ENCODE measurements around the gene PTGIR.

Gene PTGIR, protein sequence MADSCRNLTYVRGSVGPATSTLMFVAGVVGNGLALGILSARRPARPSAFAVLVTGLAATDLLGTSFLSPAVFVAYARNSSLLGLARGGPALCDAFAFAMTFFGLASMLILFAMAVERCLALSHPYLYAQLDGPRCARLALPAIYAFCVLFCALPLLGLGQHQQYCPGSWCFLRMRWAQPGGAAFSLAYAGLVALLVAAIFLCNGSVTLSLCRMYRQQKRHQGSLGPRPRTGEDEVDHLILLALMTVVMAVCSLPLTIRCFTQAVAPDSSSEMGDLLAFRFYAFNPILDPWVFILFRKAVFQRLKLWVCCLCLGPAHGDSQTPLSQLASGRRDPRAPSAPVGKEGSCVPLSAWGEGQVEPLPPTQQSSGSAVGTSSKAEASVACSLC

DNA sequence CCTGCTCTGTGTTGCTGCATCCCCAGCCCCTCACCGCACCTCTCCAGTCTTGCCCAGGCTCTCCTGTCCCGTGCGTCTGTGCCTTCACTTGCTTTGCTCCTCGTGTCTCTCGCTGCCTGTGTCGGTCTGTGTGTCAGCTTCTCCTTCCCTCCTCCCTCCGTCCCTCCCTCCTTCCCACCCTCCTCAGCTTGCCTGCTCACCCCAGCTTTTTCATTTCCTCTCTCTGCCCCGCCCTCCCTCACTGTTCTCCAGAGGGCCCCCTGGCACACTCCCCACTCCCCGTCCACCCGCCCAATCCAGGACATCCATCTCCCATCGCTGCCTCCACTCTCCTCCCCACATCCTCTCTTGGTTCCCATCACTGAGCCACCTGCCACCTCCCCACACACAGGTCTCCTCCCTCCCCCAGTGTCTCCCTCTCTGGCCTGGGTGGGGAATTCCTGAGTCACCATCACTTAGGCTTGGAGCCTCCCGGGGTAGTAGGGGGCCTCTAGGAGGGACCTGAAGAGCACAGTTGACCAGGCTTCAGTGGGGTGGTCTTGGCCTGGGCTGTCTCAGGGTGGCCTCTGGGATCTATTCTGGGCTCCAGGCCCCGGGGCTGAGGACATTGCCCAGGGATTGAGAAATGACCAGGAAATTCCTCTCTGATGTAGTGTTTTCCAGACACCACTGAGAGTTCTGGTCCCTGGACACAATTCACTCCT lies at the start of gene PTGIR:
PTGIR (minus strand) TSS at position 132 of the 704 bp plus-strand sequence. CDS start 864 bp downstream, outside the sequence.
- DNase-seq, result no peak

- no peak for DNase-seq
Observed at GRCh38 chr19:46670813-46671212, 45.9 kb upstream of the PTGIR start.

GRCh38 chr19:46668662-46669061 lies 43.8 kb upstream of the PTGIR start:
- no peak for DNase-seq

DNA sequence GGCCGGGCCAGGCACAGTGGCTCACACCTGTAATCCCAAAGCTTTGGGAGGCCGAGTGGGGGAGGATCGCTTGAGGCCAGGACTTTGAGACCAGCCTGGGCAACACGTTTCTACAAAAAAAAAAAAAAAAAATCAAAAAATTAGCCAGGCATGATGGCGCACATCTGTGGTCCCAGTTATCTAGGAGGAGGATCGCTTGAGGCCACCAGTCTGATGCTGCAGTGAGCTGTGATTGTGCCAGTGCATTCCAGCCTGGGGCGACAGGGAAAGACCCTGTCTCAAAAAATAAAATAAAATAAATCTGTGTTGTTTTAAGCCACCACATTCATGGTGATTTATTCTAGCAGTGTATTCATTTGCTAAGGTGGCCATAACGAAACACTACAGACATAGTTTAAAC lies 40.2 kb upstream of the PTGIR start:
- DNase-seq, result no peak

DNA sequence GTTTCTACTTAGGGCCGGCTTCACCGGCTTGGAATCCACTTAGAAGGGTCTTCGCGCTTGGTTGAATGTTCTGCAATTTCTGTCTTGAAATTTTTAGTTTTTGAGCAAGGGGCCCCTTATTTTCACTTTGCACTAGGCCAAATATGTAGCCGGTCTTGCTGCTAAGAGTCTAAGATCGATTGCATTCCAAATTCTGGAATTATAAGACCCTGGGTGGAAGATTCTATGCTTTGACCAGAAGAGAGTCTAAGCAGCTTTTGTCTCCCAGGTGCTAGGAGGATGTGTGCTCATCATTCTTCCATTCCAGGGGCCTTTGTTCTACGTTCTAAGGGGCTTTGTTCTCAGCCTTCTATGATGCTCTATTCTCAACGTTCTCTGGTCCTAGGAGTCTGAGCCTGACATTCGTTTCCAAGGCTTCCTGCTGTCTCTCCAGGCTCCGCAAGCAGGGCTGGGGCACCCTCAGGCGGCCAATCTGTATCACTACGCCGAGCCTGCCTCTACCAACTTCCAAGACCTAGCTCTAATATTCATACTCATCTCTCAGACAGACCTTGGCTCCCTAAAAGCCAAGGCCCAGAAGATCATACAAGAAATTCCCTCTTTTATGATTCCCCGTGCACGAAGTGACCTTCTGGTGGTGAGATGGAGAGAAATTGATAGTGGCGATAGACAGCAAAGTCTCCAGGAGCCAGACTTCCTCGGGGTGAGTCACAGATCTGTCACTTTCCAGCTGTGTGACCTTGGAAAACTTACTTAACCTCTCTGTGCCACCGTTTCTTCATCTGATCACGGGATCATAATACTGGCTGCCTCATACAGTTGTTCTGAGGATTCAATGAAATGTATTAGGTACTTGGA lies 37.1 kb upstream of the PTGIR start:
- peak; percentile 6 for DNase-seq

- DNase-seq, result peak; percentile 99
Observed at GRCh38 chr19:46661020-46661731, 36.3 kb upstream of the PTGIR start, which contains the start of gene DACT3. TSS of gene DACT3 (minus strand) at chr19:46661182. CDS start at chr19:46661064, 118 bp downstream.

- DNase-seq, result no peak
Observed at GRCh38 chr19:46660551-46661019, 35.7 kb upstream of the PTGIR start.

DNA sequence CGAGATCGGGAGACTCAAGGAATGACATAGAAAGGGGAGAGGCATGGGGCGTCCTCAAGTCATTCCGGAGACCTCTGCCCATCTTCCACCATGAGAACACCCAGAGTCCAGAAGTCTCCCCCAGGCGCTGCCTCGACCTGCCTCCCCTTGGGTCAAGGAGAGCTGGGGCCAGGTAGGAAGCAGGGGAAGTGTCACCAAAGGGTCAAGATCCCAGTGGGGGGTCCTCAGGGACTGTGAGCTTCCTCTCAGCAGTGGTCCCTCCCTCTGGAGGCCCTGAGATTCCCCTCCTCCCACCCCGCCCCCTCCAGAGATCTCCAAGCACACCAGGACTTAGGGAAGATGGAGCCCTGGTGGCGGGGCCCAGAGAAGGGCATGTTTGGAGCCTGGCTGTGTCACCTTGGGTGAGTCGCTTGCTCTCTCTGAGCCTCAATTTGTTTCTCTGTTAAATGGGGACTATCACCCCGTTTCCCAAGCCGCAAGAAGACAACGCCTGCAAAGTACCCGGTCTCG lies 35.2 kb upstream of the PTGIR start:
- no peak for DNase-seq

GRCh38 chr19:46659151-46660007 lies 34.5 kb upstream of the PTGIR start:
- DNase-seq, result no peak

GRCh38 chr19:46656541-46656940 lies 31.7 kb upstream of the PTGIR start:
- no peak for DNase-seq

GRCh38 chr19:46654621-46655152 lies 29.8 kb upstream of the PTGIR start:
- DNase-seq, result no peak

- DNase-seq, result no peak
Observed at GRCh38 chr19:46650445-46650844, 25.6 kb upstream of the PTGIR start.

DNA sequence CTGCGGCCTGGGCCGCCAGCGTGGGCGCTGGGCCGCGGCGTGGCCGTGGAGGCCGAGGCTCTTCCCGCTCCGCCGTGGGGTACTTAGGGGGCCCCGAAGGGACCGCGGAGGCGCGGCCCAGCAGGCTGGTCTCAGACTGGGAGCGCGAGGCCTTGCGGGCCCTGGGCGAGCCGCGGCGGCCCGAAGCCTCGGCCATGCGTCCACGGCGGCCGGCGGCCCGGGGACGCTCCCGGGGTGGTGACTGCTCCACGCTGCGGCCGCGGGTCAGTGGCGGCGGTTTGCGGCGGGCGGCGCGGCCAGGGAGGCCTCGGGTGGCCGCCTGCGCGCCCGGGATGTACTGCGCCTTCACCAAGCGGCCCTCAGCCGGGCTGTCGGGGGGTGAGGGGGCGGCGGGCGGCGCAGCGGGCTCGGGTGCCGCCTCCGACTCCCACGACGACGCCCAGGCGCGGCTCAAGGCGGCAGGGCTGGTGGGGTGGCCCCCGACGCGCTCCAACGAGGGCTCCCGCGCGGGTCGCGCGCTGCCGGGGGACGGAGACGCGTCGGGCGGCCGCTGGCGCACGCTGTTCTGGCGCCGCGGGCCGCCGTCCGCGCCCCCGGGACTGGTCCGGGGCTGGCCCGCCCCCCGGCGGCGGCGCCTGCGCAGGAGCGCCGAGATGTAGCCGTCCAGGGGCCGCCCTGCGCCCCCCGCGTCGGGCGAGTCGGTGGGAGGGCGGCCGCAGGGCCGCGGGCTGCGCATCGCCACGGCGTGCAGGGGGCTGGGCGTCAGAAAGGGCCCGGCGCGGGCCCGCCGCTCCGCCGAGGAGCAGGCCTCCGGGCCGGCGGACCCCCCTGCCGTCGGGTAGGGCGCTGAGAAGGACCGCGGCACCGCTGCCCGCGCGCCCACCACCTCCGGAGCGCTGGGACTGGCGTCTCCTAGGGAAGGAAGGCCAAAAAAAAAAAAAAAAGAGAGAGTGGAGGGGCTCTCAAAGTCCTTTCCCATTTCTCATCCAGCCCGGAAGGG lies 24.4 kb upstream of the PTGIR start:
- DNase-seq, result no peak

GRCh38 chr19:46648060-46648960 lies 23.4 kb upstream of the PTGIR start:
- no peak for DNase-seq

DNA sequence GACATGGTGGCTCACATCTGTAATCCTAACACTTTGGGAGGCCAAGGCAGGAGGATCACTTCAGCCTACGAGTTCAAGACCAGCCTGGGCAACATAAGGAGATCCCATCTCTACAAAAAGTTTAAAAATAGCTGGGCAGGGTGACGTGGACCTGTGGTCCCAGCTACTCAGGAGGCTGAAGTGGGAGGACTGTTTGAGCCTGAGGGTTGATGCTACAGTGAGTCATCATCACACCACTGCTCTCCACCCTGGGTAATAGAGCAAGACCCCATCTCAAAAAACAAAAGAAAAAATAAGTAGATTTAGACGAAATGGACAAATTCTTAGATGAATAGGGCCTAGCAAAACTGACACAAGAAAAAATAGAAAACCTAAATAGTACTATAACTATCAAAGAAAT lies 21.5 kb upstream of the PTGIR start:
- DNase-seq, result no peak

DNA sequence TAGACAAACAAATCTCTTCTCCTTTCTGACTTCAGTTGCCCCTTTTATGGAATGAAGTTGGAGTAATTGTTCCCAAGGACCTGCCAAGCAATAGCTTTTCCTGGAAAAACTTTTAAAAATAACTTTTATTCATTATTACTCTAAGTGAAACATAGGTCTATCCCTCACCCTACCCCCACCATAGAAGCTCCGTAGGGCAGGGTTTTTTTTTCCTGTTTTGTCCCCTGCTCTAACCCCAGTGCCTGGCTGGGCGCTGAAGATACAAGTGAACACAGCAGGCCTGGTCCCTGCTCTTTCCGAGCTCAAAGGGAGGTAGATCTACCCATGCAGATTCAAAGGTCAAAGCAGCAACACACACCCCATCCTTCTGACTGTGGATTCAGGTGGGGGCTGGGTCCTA lies 19.8 kb upstream of the PTGIR start:
- DNase-seq, result no peak

- no peak for DNase-seq
Observed at GRCh38 chr19:46640656-46641055, 15.8 kb upstream of the PTGIR start.

DNA sequence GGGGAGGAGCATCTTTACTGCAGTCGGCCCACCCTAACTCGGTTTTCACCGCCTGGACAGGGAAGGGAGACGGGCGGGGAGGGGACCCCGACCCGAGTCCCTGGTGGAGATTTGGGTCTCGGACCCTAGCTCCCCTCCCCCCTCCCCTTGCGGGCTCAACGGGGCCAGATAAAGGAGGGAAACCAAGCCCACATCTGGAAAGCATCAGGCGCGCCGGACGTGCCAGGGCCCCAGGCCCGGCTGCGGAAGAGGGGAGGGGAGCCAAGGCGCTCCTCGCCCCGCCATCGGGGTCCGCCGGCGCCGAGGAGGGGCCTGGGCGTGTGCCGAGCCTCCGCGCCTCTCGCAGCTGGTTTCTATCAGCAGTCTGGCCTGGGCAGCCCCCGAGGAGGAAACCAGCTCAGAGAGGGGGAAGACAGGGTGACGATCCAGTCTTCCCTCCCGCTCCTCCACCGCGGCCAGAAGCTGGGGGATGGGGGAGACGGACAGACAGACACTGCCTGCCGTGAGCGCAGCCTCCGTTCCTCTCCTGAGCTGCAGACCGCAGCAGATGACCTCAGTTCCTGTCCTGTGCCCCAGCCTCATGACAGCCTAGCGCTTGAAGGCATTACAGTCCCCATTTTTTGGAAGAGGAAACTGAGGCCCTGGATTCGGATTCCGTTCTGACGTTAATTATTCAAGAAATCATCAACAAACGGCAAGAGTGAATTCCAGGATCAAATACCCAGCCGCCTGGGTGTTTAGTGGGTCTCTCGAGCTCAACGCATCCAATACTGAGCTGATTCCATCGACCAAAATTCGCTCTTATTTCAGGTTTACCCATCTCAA lies 14.7 kb upstream of the PTGIR start:
- no peak for DNase-seq
